Astrocyte (in vitro differentiated cells and primary cell): ENCODE data around the gene PUM2.

Source experiments
- CTCF ChIP-seq: IDR thresholded peaks from 2 replicates; pipeline ENCODE4 v1.5.1; 2011; ENCODE audit warnings: low read depth, mild to moderate bottlenecking, inconsistent platforms, low read length, moderate library complexity; ENCODE audit not compliant: insufficient read depth
- EZH2 ChIP-seq: IDR thresholded peaks from 2 replicates; pipeline ENCODE4 v1.6.1; 2012; ENCODE audit warnings: mild to moderate bottlenecking, low read length, inconsistent platforms; ENCODE audit not compliant: insufficient read depth

- TF ChIP-seq CTCF, result no peak
- no peak for TF ChIP-seq EZH2
Observed at GRCh38 chr2:20330192-20330591, 20.5 kb downstream of the PUM2 start.
